GM12878 (cell line): ENCODE measurements around the gene UNKL. TPM values are rescaled to one million over a fixed set of nuclear protein-coding genes. Genes with fewer than 3 reads are reported as not detected.

Source experiments
- ATAC-seq: fragments of 200-7000 bp; cut with Tn5 transposase; 3 replicates; pipeline ENCODE4 v1.9.1; 2020; ENCODE audit warnings: mild to moderate bottlenecking, moderate library complexity
- BruUV-seq: library from RNA; stranded (reverse); fragments of 400-500 nt; replicated peaks from 2 replicates; lab custom pipeline; 2021; lab: Mats Ljungman, UMichigan
- CTCF ChIA-PET: fragments of 300-600 bp; sonication (Branson Sonifier 250); formaldehyde crosslinking; extraction: SDS; loops from one replicate; lab custom pipeline; 2021; ENCODE audit warnings: inconsistent platforms; lab: Yijun Ruan, JAX
- POLR2A ChIA-PET: fragments of 350-600 bp; formaldehyde crosslinking; extraction: SDS; loops from one replicate; lab custom pipeline; 2021; ENCODE audit warnings: inconsistent platforms; lab: Charles Lee
- RAD21 ChIA-PET: fragments of 300-600 bp; sonication (Branson Sonifier 250); formaldehyde crosslinking; loops from one replicate; lab custom pipeline; 2023; ENCODE audit warnings: antibody characterized with exemption; ENCODE audit not compliant: unreplicated experiment; lab: Charles Lee
- SMC1A ChIA-PET: fragments of 300-600 bp; sonication (Branson Sonifier 250); formaldehyde crosslinking; loops from one replicate; lab custom pipeline; 2023; ENCODE audit not compliant: unreplicated experiment, uncharacterized antibody; lab: Charles Lee
- DNase-seq: peaks from one replicate; pipeline ENCODE4 v3.0.0-alpha.2; 2011; ENCODE audit warnings: low read depth, low spot score
- FAIRE-seq: peaks from 3 replicates; lab custom pipeline; 2011; peaks lifted over from hg19 to GRCh38; lab: Jason Lieb, UNC
- H2AFZ ChIP-seq: 2 replicates; pipeline ENCODE4 v1.6.0; 2011; ENCODE audit warnings: low read depth, low read length, control low read depth; ENCODE audit not compliant: control insufficient read depth
- H3K27ac ChIP-seq: 2 replicates; pipeline ENCODE4 v1.5.1; 2011; ENCODE audit warnings: control low read depth; ENCODE audit not compliant: control insufficient read depth, insufficient read depth
- H3K27me3 ChIP-seq, 2 experiments: replicated peaks in 1 of 2; 2 replicates each; pipeline versions ENCODE4 v1.6.0 to v1.6.1; 2011; ENCODE audit warnings: low read length in 1 of 2; ENCODE audit not compliant: control insufficient read depth in 2 of 2, insufficient read depth in 2 of 2
- H3K36me3 ChIP-seq, 2 experiments: 2 replicates each; pipeline ENCODE4 v1.5.1; 2011; ENCODE audit warnings: low read length in 1 of 2; ENCODE audit not compliant: control insufficient read depth in 2 of 2, insufficient read depth in 2 of 2
- H3K4me1 ChIP-seq: 2 replicates; pipeline ENCODE4 v1.6.1; 2011; ENCODE audit warnings: mild to moderate bottlenecking, low read length, moderate library complexity, mixed read lengths; ENCODE audit not compliant: control insufficient read depth, insufficient read depth
- H3K4me2 ChIP-seq: 2 replicates; pipeline ENCODE4 v1.6.0; 2011; ENCODE audit warnings: control low read depth; ENCODE audit not compliant: control insufficient read depth, insufficient read depth
- H3K4me3 ChIP-seq: fragments of 200-600 bp; sonication (generic); 2 replicates; pipeline ENCODE4 v1.5.1; 2016
- H3K79me2 ChIP-seq: 2 replicates; pipeline ENCODE4 v1.6.0; 2011; ENCODE audit warnings: low read length; ENCODE audit not compliant: control insufficient read depth, insufficient read depth
- H3K9ac ChIP-seq: 2 replicates; pipeline ENCODE4 v1.8.0; 2011; ENCODE audit warnings: low read length, control low read depth, mixed read lengths; ENCODE audit not compliant: control insufficient read depth, insufficient read depth
- H3K9me3 ChIP-seq: replicated peaks from 3 replicates; pipeline ENCODE4 v1.5.1; 2011; ENCODE audit warnings: mild to moderate bottlenecking, low read length; ENCODE audit not compliant: control insufficient read depth, insufficient read depth
- H4K20me1 ChIP-seq: 2 replicates; pipeline ENCODE4 v1.6.0; 2011; ENCODE audit not compliant: control insufficient read depth, insufficient read depth
- ESRRA ChIP-seq: IDR thresholded peaks from 2 replicates; pipeline ENCODE4 v1.6.1; 2012; ENCODE audit warnings: mild to moderate bottlenecking, low read length, improper control_type of control experiment
- IKZF1 ChIP-seq: fragments of 450-650 bp; conservative IDR thresholded peaks from 2 replicates; pipeline ENCODE4 v1.6.1; 2017; ENCODE audit warnings: antibody characterized with exemption, mild to moderate bottlenecking
- KDM1A ChIP-seq: fragments of 200-600 bp; sonication (generic); IDR thresholded peaks from 2 replicates; pipeline ENCODE4 v1.6.1; 2016; ENCODE audit warnings: borderline replicate concordance
- PAX5 ChIP-seq: IDR thresholded peaks from 2 replicates; pipeline ENCODE4 v1.6.1; 2011; ENCODE audit warnings: low read depth, low read length, borderline replicate concordance
- PAX8 ChIP-seq: fragments of 450-650 bp; IDR thresholded peaks from 2 replicates; pipeline ENCODE4 v1.6.1; 2017; ENCODE audit warnings: mild to moderate bottlenecking, moderate library complexity
- POU2F2 ChIP-seq: IDR thresholded peaks from 3 replicates; pipeline ENCODE4 v1.6.1; 2011; ENCODE audit warnings: low read depth, mild to moderate bottlenecking, low read length, borderline replicate concordance
- SMC3 ChIP-seq: IDR thresholded peaks from 2 replicates; pipeline ENCODE4 v1.6.1; 2011; ENCODE audit warnings: low read length, improper control_type of control experiment, borderline replicate concordance
- STAT3 ChIP-seq: IDR thresholded peaks from 2 replicates; pipeline ENCODE4 v1.6.1; 2011; ENCODE audit warnings: low read depth, low read length, improper control_type of control experiment
- ZNF207 ChIP-seq: fragments of 450-650 bp; IDR thresholded peaks from 2 replicates; pipeline ENCODE4 v1.6.1; 2014; ENCODE audit warnings: antibody characterized with exemption, mild to moderate bottlenecking, borderline replicate concordance
- ZNF274 ChIP-seq: IDR thresholded peaks from one replicate; pipeline ENCODE4 v1.8.0; 2011; ENCODE audit not compliant: insufficient read length, insufficient read depth
- WGBS: methylation state at CpG from one replicate; pipeline ENCODE4 v1.1.6; 2016; ENCODE audit warnings: low lambda C conversion rate; ENCODE audit not compliant: insufficient replicate concordance, insufficient coverage; ENCODE audit errors: missing lambda C conversion rate; 5-methylcytosine and 5-hydroxymethylcytosine counted together
- in situ Hi-C: fragments of 300-500 bp; cut with MboI; formaldehyde crosslinking; loops from 9 replicates; pipeline ENCODE4 v1.14.3; 2018; ENCODE audit warnings: mixed read lengths
- intact Hi-C: fragments of 100-400 bp; cut with micrococcal nuclease; formaldehyde crosslinking; loops from one replicate; pipeline ENCODE4 v1.14.2; 2022; ENCODE audit not compliant: unreplicated experiment
- polyA plus RNA-seq, 11 experiments: library from polyadenylated mRNA; depleted of rRNA in 4 of 11; unstranded in 6 of 11; stranded (reverse) in 5 of 11; fragments of >200 nt; fragmentation: Nextera tagmentation in 4 of 11; fragmentation: Illumina TruSeq in 1 of 11; extraction: Ambion mirVana in 4 of 11; extraction: Trizol in 1 of 11; gene quantifications; 1 replicate in 1 of 11; 2 replicates in 10 of 11; pipeline versions ENCODE4 v1.2.1 to v1.2.3, GENCODE V29; 2011 to 2016; ENCODE audit warnings: inconsistent platforms in 2 of 11, missing spikeins in 2 of 11, low read depth in 1 of 11
- total RNA-seq, 4 experiments: library from RNA; depleted of rRNA in 3 of 4; stranded (reverse); fragments of >200 nt in 3 of 4; fragmentation: Illumina TruSeq in 1 of 4; extraction: Trizol in 1 of 4; gene quantifications; 2 replicates each; pipeline versions ENCODE4 v1.2.1 to v1.2.3, GENCODE V29; 2013 to 2021
- TF ChIP-seq, protein P1 (sequence below): IDR thresholded peaks from 2 replicates; pipeline ENCODE4 v1.6.1; 2012; ENCODE audit warnings: low read depth, low read length, improper control_type of control experiment
- TF ChIP-seq, protein P2 (sequence below): IDR thresholded peaks from 2 replicates; pipeline ENCODE4 v1.6.1; 2011; ENCODE audit warnings: borderline replicate concordance, low read depth, mild to moderate bottlenecking, moderate library complexity, low read length; ENCODE audit not compliant: insufficient read depth, poor library complexity, severe bottlenecking

UNKL gene
- total and polyA plus RNA-seq, 10 of the 15 experiments (the other 5 are each of a cell fraction or from before 2014, with no cell fraction given), result 0.40 to 21.6 (median 9.1) TPM

DNA sequence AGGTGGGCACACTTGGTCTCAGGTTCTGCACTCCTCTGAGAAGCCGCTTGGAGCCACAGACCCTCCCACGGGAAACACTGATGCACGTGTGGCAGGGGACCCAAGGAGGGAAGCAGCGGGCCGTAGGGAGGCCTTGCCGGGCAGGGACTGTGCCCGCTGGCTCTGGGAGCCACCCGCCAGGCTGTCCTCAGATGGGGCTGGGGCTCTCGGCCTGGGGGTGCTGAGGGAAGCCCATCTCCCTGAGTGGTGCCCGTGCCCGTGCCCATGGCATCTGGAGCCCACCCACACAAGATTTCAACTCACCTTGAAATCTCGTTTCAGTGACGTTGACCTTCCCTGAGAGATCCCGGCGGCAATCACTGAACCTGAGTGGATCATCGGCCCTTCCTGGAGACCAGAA lies 42.4 kb upstream of the UNKL start:
- H3K36me3 ChIP-seq, result peaks cover 0 to 12% of the 10 kb centered on the region in 2 experiments; a peak in 3 of 4 replicates
- H3K9me3 ChIP-seq, result no peaks in the 10 kb centered on the region
- no peak for ATAC-seq
- in situ Hi-C loops, result no loop called here
- DNase-seq, result no peak
- TF ChIP-seq ZNF207 (no peak), PAX5 (no peak), SMC3 (no peak), KDM1A (no peak)
- no peaks in the 10 kb centered on the region for H4K20me1 ChIP-seq
- SMC1A ChIA-PET, result no interaction called here
- CTCF ChIA-PET, result no interaction called here
- no TSS peak for BruUV-seq
- POLR2A ChIA-PET, result no interaction called here
- no peaks in the 10 kb centered on the region for H3K27me3 ChIP-seq
- 94% methylated on average over 15 of the region's 16 CpGs for WGBS
- RAD21 ChIA-PET, result no interaction called here
- intact Hi-C loops, result no loop called here
- H3K9ac ChIP-seq, result no peak overlapping the region
- H3K4me3 ChIP-seq, result no peak overlapping the region
- FAIRE-seq, result no peak
- no peak overlapping the region for H3K27ac ChIP-seq
- no peak overlapping the region for H2AFZ ChIP-seq
- H3K79me2 ChIP-seq, result no peaks in the 10 kb centered on the region
- H3K4me2 ChIP-seq, result no peak overlapping the region
- H3K4me1 ChIP-seq, result peaks cover 10% of the 10 kb centered on the region

DNA sequence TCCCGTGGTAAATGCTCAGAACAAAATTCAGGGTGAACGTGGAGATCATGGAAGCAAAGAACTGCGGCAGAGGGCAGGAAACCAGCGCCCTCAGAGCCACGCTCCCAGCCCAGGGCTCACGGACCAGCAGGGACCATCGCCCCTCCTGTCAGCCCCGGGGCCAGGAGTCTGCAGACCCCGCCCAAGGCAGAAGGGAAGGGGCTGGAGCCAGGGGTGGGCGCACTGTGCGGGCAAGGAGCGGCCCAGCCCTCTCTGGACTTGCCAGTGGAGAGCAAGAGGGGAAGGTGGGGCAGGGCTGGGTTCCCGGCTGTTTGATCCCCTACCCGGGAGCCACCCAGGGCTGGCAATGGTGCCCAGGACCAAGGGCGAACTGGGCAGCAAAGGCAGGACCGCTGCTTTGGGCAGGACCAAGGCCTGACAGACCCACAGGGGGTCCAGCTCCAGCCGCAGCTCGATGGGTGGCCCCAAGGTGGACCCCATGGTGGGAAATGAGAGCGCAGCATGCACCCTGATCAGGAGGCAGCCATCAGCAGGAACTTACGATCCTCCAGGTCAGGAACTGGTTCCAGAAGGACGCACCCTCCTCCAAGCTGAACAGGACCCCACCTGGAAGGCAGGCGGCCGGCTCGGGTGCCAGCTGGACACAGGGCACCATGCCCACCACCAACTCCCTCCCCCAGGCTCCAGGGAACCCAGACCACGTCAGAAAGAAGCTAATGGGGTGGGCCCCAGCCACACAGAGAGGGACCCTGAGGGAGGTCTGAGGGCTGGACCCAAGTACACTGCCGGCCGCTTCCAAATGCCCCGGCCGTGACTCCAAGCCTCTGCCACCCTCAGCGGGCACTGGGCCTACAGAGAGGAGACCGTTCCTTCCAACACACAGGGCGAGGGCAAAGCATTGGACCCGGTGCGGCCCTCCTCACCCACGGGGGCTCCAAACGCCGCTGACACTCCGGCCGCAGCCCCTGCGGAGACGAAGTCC lies 41.0 kb upstream of the UNKL start:
- in situ Hi-C loops, result no loop called here
- no peak overlapping the region for H3K27ac ChIP-seq
- ATAC-seq, result no peak
- H3K9ac ChIP-seq, result no peak overlapping the region
- H3K27me3 ChIP-seq, result no peaks in the 10 kb centered on the region
- H3K4me2 ChIP-seq, result no peak overlapping the region
- RAD21 ChIA-PET, result no interaction called here
- no peak for FAIRE-seq
- CTCF ChIA-PET, result no interaction called here
- POLR2A ChIA-PET, result no interaction called here
- intact Hi-C loops, result no loop called here
- no peak for DNase-seq
- H3K4me1 ChIP-seq, result peaks cover 10% of the 10 kb centered on the region
- H3K9me3 ChIP-seq, result no peaks in the 10 kb centered on the region
- 89% methylated on average over 41 of the region's 41 CpGs for WGBS
- peaks cover 0 to 8% of the 10 kb centered on the region in 2 experiments; a peak in 3 of 4 replicates for H3K36me3 ChIP-seq
- no peaks in the 10 kb centered on the region for H4K20me1 ChIP-seq
- BruUV-seq, result no TSS peak
- no peak overlapping the region for H3K4me3 ChIP-seq
- H2AFZ ChIP-seq, result no peak overlapping the region
- SMC1A ChIA-PET, result no interaction called here
- H3K79me2 ChIP-seq, result no peaks in the 10 kb centered on the region
- TF ChIP-seq STAT3, result no peak
- TF ChIP-seq, protein P1, sequence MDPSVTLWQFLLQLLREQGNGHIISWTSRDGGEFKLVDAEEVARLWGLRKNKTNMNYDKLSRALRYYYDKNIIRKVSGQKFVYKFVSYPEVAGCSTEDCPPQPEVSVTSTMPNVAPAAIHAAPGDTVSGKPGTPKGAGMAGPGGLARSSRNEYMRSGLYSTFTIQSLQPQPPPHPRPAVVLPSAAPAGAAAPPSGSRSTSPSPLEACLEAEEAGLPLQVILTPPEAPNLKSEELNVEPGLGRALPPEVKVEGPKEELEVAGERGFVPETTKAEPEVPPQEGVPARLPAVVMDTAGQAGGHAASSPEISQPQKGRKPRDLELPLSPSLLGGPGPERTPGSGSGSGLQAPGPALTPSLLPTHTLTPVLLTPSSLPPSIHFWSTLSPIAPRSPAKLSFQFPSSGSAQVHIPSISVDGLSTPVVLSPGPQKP, result no peak
- TF ChIP-seq, protein P2, sequence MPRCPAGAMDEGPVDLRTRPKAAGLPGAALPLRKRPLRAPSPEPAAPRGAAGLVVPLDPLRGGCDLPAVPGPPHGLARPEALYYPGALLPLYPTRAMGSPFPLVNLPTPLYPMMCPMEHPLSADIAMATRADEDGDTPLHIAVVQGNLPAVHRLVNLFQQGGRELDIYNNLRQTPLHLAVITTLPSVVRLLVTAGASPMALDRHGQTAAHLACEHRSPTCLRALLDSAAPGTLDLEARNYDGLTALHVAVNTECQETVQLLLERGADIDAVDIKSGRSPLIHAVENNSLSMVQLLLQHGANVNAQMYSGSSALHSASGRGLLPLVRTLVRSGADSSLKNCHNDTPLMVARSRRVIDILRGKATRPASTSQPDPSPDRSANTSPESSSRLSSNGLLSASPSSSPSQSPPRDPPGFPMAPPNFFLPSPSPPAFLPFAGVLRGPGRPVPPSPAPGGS, result no peak
- no peak for TF ChIP-seq ESRRA
- no peak for TF ChIP-seq ZNF274
- TF ChIP-seq POU2F2, result no peak
- TF ChIP-seq IKZF1, result no peak
- TF ChIP-seq PAX8, result no peak
